Mucosa of descending colon (tissue), 3 donors: ENCODE results near the gene ZNF511. TPM values are rescaled to one million over a fixed set of nuclear protein-coding genes. Genes with fewer than 3 reads are reported as not detected.

Experiments used
- ATAC-seq: fragments of 200-7000 bp; cut with Tn5 transposase; one replicate; pipeline ENCODE4 v1.9.1; 2020; ENCODE audit warnings: mild to moderate bottlenecking, moderate library complexity
- DNase-seq, 3 donors: peaks; one replicate each; pipeline ENCODE4 v3.0.0-alpha.2; 2020
- H3K36me3 ChIP-seq: fragments of 200-600 bp; one replicate; pipeline ENCODE4 v1.8.0; 2021; ENCODE audit warnings: low read depth, mild to moderate bottlenecking
- H3K4me1 ChIP-seq: fragments of 200-600 bp; one replicate; pipeline ENCODE4 v1.8.0; 2021; ENCODE audit warnings: low read depth, mild to moderate bottlenecking
- H3K4me3 ChIP-seq: fragments of 200-600 bp; one replicate; pipeline ENCODE4 v1.8.0; 2021; ENCODE audit warnings: mild to moderate bottlenecking
- H3K9me3 ChIP-seq: fragments of 200-600 bp; one replicate; pipeline ENCODE4 v1.8.0; 2021; ENCODE audit warnings: mild to moderate bottlenecking
- intact Hi-C, 2 donors: fragments of 100-400 bp; cut with DNase I in 1 of 2; cut with micrococcal nuclease in 1 of 2; formaldehyde crosslinking; loops; one replicate each; pipeline versions ENCODE4 v1.11.0 to v1.11.1; 2022; cut with DNase I, micrococcal nuclease
- total RNA-seq, 3 donors: library from RNA; stranded (reverse); fragmentation: NEBNext Ultra II Directional in 2 of 3; extraction: Animal tissue kit (Norgen Biotek cat#: 25700) in 2 of 3; gene quantifications; one replicate each; pipeline versions ENCODE4 v1.2.1 to v1.2.4, GENCODE V29; 2021 to 2023
- TF ChIP-seq, protein P1 (sequence below): fragments of 200-600 bp; IDR thresholded peaks from one replicate; pipeline ENCODE4 v1.8.0; 2022; ENCODE audit warnings: antibody characterized with exemption, mild to moderate bottlenecking
- donor health status: DM: no; HTN: no; CAD: no; lungs with moderate emphysema.
- donor health status: DM: no; HTN: no; CAD: no.
- donor health status: DM: no; HTN: yes; CAD: no.

Gene ZNF511
- total RNA-seq, 3 donors from 2014 or later: 39.1 to 54.0 (median 42.7) TPM

DNA sequence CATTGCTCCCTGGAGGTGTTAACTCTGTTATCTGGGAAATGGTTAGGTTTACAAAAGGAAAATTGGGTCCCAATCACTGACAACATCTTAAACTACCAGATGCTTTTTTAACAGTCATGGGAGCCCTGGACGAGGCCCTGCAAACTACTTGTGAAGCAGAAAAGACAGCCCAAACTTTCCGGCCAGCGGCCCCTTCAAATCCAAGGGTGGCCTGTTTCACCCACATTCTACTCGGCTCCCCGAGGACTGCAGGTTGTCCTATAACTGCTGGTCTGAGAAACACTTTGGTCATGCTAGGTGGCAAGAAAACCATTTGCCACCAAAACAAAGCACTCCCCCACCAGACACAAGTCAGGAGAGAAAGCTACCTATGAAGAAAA lies 2.6 kb upstream of the ZNF511 start:
- intact Hi-C loops: no loop called here
- H3K9me3 ChIP-seq: no peaks in the 10 kb centered on the region
- TF ChIP-seq, protein P1, sequence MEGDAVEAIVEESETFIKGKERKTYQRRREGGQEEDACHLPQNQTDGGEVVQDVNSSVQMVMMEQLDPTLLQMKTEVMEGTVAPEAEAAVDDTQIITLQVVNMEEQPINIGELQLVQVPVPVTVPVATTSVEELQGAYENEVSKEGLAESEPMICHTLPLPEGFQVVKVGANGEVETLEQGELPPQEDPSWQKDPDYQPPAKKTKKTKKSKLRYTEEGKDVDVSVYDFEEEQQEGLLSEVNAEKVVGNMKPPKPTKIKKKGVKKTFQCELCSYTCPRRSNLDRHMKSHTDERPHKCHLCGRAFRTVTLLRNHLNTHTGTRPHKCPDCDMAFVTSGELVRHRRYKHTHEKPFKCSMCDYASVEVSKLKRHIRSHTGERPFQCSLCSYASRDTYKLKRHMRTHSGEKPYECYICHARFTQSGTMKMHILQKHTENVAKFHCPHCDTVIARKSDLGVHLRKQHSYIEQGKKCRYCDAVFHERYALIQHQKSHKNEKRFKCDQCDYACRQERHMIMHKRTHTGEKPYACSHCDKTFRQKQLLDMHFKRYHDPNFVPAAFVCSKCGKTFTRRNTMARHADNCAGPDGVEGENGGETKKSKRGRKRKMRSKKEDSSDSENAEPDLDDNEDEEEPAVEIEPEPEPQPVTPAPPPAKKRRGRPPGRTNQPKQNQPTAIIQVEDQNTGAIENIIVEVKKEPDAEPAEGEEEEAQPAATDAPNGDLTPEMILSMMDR: no peak
- DNase-seq (peak in 1 of 3 donors; percentile 7), ATAC-seq (no peak)
- H3K36me3 ChIP-seq: no peaks in the 10 kb centered on the region
- peaks cover 21% of the 10 kb centered on the region for H3K4me1 ChIP-seq
- no peak overlapping the region for H3K4me3 ChIP-seq

DNA sequence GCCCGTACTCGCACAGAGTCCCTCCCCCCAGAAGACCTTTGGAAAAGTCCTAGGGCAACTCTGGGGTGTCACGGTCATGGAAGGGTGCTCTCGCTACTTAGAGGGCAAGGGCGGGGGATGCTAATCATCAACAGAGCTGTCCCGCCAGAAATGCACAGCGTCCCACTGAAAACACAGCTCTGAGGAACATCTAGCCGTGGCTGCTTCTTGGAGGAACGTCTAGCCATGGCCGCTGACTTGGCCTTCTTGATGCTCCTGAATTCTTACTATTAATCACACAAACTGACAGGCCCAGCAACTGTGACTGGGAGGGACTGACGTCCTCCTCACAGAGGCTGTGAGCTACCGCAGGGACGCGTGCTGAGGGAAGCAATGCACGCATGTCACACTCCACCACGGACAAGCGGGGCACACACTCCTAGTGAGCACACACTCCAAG lies 1.8 kb upstream of the ZNF511 start:
- Histone ChIP-seq H3K9me3 (no peaks in the 10 kb centered on the region), H3K4me1 (peaks cover 21% of the 10 kb centered on the region), H3K4me3 (no peak overlapping the region), H3K36me3 (no peaks in the 10 kb centered on the region)
- ATAC-seq (no peak), DNase-seq (peak in 2 of 3 donors; percentile 27 to 56)
- intact Hi-C loops: no loop called here
- TF ChIP-seq, protein P1: no peak

DNA sequence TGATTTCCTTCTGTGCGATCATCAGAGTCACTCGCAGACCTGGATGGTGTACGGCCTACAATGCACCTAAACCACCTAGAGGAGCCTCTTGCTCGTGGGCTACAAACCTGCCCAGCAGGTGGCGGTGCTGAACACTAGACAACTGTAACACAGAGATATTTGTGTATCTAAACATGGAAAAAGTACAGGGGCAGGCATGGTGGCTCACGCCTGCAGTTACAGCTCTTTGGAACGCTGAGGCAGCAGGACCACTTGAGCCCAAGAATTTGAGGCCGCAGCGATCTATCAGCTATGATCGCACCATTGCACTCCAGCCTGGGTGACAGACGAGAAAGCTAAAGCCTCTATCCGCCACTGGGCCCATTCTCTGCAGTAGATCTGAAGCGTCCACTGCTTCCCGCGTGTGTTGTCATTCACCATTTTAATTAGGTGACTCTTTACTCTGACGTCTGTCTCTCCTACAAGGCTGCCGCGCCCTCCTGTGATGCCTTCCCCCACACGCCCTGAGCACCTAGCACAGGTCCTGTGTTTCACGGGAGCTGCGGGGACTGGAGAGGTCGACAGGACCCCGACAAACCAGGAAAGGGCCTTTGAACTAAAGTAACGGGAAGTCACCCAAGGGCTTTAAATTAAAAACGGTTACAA lies 816 bp upstream of the ZNF511 start:
- TF ChIP-seq, protein P1: peak; percentile 64
- ATAC-seq: peak; percentile 48
- intact Hi-C loops: no loop called here
- Histone ChIP-seq H3K4me1 (peaks cover 21% of the 10 kb centered on the region), H3K36me3 (no peaks in the 10 kb centered on the region), H3K9me3 (no peaks in the 10 kb centered on the region), H3K4me3 (peak overlapping the region; percentile 94)
- peak; percentile 91 to 98 (median 93) for DNase-seq

DNA sequence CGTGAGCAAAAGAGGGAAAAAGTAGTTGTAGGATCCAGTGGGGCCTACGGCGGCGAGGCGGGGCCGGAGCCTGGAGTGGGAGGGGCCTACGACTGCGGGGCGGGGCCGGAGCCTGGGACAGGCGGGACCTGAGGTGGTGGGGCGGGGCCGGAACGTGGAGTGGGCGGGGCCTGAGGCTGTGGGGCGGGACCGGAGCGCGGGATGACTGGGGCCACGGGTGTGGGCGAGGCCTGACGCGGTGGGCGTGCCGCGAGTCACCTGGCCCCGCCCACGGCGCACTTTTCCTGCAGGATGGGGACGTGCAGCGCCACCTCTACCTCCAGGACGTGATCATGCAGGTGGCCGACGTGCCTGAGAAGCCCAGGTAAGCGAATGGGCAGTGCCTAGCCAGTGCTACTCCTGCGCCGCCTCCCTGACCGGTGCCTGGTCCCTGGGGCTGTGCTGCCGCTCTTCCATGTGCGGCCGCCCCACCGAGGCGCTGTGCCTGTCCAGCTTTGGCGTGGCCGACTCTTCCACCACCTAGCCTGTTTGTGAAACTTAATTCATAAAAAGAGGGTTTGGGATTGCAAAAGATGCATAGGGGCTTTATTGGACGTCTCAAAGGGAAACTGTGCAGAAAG lies 496 bp downstream of the ZNF511 start:
- Histone ChIP-seq H3K9me3 (no peaks in the 10 kb centered on the region), H3K4me3 (peak overlapping the region; percentile 94), H3K36me3 (no peaks in the 10 kb centered on the region), H3K4me1 (peaks cover 21% of the 10 kb centered on the region)
- DNase-seq: peak; percentile 97 to 99 (median 98)
- TF ChIP-seq, protein P1: no peak
- intact Hi-C loops: no loop called here
- peak; percentile 94 for ATAC-seq

DNA sequence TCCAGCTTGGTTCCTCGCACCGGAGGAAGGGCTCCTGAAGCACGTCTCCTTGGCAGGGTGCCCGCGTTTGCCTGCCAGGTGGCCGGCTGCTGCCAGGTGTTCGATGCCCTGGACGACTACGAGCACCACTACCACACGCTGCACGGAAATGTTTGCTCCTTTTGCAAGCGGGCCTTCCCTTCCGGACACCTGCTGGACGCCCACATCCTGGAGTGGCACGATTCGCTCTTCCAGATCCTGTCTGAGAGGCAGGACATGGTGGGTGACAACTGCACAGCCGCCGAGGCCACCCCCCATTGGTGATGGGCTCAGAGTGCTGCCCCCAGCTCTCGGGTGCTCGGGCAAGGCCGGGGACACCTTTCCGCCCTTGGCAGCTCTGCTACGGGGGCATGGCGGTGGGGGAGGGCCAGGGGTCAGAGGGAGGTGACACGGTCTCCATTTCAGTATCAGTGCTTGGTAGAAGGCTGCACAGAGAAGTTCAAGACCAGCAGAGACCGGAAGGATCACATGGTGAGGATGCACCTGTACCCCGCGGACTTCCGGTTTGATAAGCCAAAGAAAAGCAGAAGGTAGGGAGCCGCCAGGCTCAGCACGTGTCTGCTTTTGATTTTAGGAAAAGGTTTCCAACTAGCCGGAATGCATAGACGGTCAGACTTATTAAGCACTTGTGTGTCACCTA lies 1.1 kb downstream of the ZNF511 start:
- Histone ChIP-seq H3K4me3 (no peak overlapping the region), H3K36me3 (no peaks in the 10 kb centered on the region), H3K9me3 (no peaks in the 10 kb centered on the region), H3K4me1 (peaks cover 21% of the 10 kb centered on the region)
- TF ChIP-seq, protein P1: no peak
- DNase-seq (peak; percentile 78 to 86 (median 81)), ATAC-seq (peak; percentile 33)
- intact Hi-C loops: no loop called here
